HG02840 (cell line): ENCODE data around the gene SEC23IP.
"Not testable (repeated sequence)": the region's sequence is repeated elsewhere in the genome, so short reads cannot be mapped to it uniquely, and the experiment has no call there.

Source experiments
- ATAC-seq: cut with Tn5 transposase; IDR thresholded peaks from one replicate; pipeline ENCODE4 v1.9.1; 2021; ENCODE audit warnings: mild to moderate bottlenecking, moderate library complexity, moderate number of reproducible peaks; ENCODE audit not compliant: unreplicated experiment, low FRiP score

The SEC23IP gene

DNA sequence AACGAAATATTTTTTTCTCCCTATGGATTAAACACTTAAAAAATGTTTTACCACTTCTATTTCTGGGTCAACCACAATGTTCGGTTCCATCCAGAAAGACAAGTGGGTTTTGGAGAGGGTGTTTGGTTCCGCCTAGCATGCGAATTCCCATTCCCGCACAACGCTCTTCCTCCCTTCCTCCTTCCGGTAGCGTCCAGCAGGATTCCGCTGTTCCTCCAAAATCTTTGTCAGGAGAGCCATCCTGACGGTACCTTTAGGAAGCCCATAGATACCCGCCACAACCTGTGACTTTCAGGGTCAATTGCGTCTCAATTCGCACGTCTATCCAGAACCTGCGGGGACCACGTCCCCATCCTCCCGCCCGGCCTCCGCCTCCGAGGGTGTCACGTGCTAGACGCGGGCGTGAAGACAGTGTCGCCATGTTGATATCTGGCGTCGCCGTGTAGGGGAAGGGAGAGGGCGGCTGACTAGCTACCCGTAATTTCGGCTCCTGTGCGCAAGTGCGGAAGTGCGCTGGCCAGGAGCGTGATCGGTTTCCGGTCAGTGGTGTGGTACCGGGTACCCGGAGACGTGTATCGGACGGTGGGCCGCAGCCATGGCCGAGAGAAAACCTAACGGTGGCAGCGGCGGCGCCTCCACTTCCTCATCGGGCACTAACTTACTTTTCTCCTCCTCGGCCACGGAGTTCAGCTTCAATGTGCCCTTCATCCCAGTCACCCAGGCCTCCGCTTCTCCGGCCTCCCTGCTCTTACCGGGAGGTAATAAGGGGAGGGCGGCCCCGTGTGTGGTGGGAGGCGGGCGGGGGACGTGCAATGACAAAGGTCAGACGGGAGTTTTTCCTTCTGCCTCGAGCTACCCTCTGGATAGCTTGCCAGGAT is at the start of gene SEC23IP:
Gene SEC23IP (plus strand): TSS at position 543 of the 878 bp plus-strand sequence. CDS start 53 bp downstream, at position 596.
- ATAC-seq, result peak; percentile 99

DNA sequence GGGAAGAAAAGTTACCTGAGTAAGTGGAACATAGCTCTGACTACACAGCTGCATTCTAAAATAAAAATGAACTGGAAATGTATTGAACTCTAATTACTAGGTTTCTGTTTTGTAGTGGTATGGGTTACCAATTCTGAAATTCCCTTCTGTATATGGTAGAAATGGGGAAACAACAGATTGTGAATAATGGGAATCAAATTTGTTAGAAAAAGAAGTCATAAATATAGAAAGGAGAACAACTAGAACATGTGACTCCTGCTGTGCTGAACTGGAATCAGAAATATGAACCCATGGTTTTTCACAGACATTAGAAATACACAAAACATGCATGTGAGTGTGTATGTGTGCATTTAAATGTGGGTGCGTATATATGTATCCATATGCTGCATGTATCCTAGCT is 46.9 kb upstream of the SEC23IP start:
- ATAC-seq, result no peak

DNA sequence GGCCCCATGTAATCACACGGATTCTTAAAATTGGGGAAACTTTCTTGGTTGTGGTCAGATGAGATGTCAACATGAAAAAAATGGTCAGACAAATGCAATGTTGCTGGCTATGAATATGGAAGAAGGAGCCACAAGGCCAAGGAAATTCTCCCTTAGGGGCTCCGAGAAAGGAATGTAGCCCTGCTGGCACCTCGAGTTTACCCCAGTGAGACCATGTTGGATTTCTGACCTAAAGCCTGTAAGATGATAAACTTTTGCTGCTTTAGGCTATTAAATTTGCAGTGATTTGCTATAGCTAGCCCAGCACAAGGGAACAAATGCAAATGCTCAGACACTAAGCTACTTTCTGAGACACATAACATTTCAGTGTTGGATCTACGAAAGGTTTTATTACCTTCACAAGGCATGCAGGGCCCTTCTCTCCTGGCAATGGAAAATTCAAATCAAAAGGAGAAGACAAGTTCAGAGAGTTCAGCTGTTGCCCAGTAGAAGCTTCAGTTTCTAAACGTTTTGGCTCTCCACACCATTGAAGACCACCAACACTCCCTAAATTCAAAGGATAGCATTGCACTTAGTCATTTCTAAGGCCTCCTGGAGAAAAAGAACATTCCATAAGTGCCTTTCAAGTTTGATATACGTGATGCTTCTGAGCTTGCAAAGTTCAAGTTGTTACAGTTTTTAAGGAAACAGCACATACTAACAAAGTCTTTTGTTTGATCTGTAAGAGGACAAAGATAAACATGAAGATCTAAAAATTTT is 43.3 kb upstream of the SEC23IP start:
- ATAC-seq, result no peak

DNA sequence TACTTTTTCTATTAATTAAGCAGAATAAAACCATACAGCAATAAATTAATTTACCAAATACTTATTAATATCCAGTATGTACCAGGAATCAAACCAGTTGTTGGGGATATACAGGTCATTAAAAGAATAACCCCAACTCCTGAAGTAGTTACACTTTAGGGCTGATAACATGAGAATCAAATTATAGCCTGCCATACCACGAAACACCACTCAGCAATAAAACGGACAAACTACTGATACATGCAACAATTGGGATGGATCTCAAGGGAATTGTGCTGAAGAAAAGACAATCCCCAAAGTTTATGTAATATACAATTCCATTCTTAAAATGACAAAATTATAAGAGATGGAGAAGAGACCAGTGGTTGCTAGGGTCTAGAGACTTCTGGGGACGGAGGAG is 42.6 kb upstream of the SEC23IP start:
- ATAC-seq, result no peak

DNA sequence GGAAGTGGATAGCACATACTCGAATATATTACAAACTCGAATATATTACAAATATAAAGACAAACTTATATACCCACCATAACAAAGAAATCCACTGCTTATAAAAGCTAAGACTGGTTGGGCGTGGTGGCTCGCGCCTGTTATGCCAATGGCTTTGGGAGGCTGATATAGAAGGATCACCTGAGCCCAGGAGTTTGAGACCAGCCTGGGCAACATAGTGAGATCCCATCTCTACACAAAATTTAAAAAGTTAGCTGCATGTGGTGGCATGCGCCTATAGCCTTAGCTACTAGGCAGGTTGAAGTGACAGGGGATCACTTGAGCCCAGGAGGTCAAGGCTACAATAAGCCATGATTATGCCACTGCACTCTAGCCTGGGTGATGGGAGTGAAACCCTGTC is 40.3 kb upstream of the SEC23IP start:
- ATAC-seq, result no peak

DNA sequence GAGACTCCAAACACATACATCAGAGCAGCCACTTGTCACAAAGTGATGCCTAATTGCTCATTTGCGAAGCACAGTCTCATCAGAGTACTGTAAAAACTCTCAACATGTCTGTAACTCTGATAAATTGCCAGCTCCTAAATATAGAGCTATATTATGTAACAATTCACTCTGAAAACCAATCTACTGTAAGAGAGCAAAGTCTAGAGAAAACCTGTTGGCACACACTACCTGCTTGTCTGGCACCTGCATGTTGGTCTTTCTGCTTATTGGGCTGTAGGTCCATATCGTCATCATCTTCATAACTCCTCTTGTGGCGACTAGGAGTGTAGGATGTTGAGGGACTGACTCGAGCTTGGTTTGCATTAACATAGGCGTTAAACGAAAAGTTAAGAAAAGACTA is 39.7 kb upstream of the SEC23IP start:
- ATAC-seq, result no peak

DNA sequence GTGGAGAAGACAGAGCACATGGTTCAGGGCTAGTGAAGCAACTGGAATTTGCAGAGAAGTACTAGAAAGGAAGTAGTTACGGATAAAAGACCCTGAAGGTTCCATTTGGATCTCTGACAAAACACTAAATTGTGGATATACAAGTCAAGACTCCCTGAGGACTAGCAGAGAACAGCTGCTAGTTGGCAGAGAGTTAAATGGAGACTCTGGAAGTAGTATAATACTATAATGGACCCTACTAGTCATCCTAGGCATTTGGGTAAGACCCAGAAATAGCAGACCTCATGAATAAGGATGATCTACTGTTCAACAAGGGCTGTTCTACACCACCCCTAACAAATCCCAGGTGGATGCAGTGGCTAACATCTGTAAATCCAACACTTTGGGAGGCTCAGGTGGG is 39.0 kb upstream of the SEC23IP start:
- ATAC-seq, result no peak

DNA sequence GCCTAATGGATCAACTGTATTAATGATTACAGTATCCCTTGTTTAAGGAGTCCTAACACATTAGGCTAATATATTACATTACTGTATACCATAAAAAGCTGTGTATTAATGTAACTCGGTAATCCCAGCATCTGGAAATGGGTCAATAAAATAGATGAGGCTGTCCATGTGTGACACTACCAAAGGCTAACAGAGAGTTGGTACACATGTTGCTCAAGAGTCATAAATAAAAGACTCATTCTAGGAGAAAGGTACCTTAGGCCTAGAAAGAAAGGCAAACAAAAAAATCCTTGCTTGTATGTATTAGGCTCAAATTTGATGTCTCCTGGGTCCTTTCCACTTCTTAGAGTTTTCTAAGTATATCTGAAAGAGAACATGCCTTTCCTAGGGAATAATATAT is 34.5 kb upstream of the SEC23IP start:
- ATAC-seq, result no peak

DNA sequence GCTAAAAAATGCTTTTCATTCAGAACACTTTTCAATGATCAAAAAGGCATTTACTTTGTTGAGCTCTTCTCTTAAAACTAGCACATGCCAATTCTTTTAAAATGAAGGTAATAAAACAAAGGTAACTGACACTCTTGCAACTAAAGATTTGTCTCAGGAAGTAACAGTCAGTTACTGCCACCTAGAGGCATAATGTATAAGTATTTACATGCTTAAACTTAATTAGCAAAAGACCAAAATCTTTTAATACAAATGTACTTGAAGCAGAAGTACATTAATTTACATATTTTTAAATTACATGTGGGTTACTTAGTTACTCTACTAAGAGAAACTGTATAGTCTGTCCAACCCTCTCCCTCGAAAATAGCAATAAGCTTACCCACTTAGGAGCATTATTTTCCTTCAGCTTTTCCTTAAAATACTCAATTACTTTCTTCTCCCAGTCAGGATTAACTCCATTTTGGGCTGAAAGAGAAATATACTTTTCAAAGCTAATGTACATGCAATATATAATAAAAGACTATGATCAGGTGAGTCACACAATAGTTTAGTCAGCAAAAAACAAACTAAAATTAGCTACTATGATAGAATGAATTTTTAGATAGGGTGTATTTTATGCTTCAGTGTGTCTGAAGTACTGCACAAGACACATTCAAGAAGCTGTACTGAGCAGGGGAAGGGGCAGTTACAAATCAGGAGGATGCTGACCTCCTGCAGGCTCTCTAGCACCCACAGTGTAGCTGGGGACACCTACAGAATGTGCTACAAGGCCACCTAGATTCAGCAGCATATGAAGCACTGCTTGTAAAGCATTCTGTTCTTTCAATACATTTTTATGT is 32.9 kb upstream of the SEC23IP start:
- ATAC-seq, result no peak

DNA sequence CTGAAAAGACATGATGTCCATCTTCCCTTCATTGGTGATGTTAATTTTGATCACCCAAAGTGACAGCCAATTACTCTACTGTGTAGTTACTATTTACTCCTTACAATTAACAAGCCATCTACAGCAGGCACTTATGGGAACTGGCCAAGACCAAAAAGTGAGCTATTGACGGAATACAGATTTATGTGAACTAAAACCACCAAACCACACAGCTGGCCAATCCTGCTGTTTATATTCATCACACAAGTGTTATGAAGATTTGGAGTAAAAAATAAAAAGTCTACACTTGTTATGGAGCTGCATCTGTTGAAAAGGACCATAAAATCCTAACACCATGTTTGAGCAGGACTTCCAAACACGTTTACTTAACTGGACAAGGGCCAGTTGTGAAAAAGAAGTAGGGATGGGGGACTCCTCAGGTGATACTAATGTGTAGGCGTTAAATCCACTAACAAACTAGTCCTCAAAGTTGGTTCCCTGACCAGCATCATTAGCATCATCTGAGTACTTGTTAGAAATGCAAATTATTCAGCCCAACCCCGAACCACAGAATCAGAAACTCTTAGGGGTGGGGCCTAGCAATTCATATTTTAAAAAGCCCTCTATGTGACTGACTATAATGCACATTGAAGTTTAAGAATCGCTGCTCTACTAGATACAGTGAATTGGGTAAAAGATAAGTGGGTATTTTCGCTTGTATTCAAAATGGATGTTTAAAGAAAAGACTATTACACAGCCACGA is 31.5 kb upstream of the SEC23IP start:
- ATAC-seq, result no peak

DNA sequence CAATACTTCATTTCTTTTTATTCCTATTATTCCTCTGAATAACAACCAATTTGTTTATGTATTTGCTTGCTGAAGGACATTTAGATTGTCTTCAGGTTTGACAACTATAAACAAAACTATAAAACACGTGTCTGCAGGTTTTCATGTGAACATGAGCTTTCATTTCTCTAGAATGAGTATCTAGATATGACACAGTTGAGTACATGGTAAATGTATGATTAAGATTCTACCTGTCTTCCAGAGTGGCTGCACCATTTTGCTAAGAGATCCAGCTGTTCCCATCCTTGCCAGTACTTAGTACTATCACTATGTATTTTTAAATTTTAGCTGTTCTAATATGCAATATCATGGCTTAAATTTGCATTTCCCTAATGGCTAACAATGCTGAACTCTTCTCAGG is 30.0 kb upstream of the SEC23IP start:
- ATAC-seq, result no peak

DNA sequence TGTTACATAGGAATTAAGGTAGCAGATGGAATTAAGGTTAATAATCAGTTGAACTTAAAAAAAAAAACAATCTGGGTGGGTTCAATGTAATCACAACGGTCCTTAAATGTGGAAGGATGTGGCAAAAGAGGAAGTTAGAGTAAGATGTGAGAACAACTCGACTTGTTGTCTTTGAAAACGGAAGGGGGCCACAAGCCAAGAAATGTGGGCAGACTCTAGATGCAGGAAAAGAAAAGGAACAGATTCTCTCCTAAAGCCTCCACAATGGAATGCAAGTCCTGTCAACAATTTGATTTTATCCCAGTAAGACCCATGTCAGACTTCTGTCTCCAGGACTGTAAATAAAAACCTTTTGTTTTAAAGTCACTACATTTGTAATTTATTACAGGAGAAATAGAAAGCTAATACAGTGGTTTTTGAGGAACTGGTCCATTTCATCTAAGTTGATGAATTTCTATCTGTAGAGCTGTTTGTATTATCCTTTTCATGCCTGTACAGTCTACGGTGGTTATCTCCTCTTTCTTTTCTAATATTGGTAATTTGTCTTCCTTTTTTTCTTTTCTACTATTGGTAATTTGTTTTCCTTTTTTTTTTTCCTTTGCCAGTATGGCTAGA is 28.5 kb upstream of the SEC23IP start:
- ATAC-seq, result no peak

DNA sequence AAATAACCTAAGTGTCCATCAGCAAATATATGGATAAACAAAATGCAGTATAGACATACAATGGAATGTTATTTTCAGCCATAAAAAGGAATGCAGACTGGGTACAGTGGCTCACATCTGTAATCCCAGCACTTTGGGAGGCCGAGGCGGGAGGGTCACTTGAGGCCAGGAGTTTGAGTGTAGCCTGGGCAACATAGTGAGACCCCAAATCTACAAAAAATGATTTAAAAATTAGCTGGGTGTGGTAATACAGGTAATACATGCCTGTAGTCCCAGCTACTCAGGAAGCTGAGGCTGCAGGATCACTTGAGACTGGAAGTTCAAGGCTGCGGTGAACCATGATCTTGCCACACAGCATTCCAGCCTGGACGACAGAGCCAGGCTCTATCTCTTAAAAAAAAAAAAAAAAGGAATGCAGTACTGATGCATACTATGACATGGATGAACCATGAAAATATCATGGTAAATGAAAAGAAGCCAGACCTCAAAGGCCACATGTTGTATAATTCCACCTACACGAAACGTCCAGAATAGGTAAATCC is 26.8 kb upstream of the SEC23IP start:
- no peak for ATAC-seq

DNA sequence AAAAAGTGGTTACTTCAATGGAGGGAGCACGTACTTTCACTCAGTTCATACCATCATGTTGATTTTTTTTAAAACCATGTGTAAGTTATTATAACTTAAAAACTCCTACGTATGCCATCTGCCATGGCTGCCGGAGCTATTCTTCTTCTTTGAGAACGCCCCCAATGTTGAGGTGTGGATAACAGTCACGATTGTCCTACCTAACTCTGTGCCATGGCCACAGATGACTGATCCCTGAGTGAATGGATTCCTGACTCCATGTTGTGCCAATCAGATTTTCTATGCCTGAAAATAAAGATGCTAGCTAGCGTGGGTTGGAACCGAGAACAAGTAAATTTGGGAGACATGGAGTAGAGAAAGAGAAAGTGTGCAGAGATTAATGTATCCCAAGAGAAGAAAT is 25.2 kb upstream of the SEC23IP start:
- ATAC-seq, result no peak

DNA sequence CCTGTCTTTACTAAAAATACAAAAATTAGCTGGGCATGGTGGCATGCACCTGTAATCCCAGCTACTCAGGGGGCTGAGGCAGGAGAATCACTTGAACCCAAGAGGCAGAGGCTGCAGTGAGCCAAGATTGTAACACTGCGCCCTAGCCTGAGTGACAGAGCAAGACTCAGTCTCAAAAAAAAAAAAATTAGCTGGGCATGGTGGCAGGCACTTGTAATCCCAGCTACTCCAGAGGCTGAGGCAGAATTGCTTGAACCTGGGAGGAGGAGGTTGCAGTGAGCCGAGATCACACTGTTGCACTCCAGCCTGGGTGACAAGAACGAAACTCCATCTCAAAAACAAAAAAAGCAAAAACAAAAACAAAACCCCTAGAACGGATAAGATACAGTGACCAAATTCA is 23.1 kb upstream of the SEC23IP start:
- ATAC-seq, result not testable (repeated sequence)

DNA sequence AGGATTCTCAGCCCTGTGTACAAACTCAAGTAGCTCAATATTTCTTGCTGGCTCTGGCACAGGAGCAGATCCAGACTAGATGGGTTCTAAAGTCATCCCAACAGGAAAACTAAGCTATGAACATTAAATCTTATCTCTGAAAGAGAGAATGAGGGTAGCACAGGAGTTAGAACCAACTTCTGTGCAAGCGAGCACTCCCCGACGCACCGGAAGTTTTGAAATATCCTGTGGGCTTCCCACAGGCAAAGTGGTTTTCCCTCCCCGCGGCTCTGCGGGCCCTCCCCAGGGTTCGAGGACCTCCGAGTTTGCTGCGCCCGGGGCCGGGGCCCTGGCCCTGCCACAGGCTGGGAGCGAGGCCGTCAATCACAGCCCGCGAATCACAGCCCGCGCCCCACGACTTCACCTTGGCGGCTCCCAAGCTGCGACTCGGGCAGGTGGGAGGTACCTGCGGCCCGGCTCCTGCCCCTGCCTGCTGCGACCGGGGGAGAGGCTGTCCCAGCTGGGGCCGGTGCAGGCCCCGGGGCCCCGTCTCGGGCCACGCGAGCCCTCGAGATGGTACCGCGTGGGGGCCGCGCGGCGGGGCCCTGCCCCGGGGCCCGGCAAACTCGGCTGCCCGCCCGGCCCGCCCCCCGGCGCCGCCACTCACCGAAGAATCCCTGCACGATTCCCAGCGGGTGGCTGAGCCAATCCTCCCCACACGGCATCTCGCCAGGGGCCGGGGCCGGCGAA is 20.5 kb upstream of the SEC23IP start:
- ATAC-seq, result peak; percentile 39

DNA sequence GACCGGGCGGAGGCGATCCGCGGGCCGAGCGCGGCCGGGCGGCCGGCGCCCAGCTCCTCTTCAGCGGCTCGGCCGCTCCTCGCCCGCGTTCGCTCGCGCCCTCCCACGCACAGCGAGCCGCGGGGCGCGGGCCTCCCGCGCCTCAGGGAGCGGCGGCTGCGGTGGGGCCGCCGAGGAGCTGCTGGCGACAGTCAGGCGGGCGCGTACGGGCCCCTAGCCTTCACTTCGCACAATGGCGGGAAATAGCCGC is 20.0 kb upstream of the SEC23IP start, which contains the start of gene MCMBP:
Gene MCMBP (minus strand): TSS at position 234 of the 250 bp plus-strand sequence. CDS start 259 bp downstream, outside the sequence.
- no peak for ATAC-seq

DNA sequence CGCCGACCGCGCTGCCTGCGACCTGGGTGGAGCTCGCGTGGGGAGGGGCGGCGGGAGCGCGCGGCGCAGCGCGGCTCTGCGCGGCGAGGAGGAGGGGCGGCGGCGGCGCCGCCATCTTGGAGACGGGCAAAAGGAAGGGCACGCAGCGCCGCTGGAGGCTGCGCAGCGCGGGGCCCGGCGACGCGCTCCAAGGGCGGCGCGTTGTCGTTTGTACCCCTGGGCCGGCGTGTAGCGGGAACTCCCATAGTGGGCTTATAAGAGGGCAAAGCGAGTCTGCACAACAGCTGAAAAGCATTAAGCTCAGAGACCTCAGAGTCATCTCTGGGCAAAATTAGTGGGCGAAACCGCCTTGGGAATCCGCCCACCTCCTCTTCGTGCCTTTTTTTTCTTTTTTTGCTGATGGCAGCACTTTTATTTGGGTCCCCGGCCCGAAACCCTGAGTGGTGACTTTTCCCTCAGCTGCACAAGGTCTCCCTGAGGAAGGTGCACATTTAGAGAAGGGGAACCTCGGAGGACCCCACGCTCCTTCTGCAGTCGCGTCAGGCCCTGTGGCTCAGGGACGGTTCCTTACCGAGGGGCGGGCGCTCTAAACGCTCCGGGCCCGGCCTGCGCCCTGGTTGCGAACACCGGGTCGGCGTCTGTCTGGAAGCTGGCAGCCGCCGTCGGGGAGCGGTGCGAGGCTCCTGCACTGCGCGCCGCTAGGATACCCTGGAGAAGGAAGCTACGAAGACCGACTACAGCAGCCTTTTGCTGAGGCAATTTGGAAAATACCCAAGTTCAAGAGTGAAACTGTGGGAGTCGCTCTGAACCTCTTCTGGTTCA is 19.5 kb upstream of the SEC23IP start:
- ATAC-seq, result peak; percentile 81
